Right forelimb (tissue), 1 donor: ENCODE results near the gene CPN2.
A peak's percentile ranks its signal among the peaks of the same experiment; 100 is the strongest.

Experiments used
- DNase-seq: peaks from one replicate; pipeline ENCODE4 v3.0.0-alpha.2; 2018

CPN2 gene

DNA sequence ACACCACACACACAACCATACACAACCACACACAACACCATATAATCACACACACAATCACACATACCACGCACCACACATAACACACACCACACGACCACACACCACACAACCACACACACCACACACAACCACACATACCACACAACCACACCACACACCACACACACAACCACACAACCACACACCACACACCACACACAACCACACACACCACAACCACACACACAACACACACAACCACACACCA is 24.2 kb downstream of the CPN2 start:
- DNase-seq: no peak

DNA sequence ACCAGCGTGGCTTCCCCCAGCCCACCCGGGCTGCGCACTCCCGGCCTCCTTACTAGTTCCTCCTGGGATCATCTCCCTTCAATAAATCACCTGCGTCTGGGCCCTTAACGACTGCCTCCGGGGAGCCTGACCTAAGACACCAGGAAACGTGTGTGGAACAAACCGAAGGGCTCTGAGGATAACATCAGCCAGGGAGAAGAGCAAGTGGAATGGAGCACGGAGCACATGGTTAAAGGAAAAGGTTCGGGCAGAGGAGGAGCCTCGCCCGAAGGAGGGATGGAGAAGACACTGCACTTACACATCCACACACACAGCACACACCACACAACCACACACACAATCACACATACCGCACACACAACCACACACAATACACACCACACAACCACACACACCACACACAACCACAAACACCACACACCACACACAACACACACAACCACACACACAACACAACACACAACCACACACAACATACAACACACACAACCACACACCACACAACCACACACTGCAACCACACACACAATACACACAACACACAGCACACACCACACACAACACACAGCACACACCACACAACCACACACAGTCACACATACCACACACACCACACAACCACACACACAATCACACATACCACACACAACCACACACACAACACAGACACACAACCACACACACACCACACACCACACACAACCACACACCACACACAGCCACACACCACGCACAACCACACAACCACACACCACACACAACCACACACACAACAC is 24.7 kb downstream of the CPN2 start:
- no peak for DNase-seq

DNA sequence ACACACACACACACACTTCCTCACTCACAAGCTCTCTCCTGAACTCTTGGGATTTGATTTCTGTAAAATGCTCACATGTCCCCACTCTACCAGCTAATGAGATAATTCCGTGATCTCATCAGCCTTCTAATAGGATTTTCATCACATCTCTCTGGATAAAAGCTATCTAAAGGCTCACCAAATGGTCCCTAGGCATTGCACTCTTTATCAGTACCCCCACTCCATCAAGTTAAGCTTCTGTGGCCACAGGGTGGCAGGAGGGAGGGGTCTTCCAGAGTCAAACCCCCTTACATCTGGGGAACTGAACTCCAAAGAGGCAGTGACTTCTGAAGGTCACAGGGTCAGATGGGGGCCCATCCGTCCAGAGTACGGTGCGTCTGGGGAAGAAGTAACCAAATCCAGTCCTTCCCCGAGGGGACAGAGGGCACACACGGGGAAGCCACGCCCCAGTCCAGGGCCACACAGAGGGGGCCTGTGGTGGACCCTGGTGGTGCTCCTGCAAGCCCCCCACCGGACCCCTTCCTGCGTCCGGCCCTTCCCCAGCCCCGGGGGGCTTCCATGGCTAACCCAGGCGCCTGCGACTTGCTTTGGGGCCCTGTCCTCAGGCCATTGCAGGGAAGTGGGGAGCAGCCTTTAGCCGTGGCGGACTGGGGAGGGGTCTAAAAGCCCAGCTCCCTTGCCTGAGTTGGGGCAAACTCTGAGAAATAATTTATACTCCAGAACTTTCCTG is 25.5 kb downstream of the CPN2 start:
- DNase-seq: no peak

DNA sequence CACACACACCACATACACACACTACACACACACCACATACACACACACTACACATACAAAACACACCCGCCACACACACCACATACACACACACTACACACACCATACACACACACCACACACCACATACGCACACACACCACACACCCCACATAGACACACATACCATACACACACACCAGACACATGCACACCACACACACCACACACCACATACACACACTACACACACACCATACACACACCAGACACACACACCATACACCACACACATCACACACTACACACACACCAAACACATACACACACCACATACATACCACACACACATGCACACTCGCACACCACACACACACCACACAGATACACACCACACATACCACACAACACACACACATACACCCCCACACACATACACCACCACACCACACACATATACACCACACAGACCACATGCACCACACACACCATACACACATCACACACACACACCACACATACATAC is 26.3 kb downstream of the CPN2 start:
- no peak for DNase-seq

DNA sequence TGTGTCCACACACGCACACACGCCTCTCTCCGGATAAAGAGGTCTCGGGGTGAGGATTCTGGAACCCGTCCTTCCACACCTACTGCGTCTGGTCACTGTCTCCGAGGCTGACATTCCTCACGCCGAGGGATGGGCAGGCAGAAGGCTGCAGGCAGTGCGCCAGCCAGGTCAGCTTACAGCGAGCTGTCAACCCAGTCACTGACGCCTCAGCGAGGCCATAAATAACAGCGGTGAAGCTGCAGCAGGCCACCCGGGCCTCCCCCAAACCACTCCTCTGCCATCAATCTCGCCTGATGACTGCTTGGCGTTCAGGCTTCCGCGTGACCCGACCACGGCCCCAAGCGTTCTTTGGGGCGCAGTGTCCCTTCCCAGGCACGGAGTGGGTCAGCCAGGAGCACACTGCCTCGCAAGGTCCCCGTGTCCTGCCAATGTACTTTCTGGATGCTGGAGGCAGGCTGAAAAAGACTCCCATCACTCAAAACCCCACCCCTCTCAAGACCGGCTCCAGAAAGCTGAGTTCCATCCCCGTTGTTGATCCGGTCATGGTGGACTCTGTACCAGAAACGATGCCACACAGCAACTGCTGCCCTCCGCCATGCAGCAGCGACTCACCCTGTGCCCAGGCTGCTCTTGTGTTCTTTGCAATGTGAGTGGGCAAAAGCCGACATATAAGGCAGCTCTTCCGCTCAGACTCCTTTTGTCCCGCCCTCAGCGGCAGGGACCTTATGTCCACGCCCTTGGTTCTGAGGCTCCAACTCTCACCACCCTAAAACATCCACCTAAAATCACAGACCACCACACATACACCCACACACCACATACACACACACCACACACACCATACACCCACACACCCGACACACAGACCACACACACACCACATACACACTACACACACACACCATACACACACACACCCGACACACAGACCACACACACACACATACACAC is 27.1 kb downstream of the CPN2 start:
- DNase-seq: no peak

DNA sequence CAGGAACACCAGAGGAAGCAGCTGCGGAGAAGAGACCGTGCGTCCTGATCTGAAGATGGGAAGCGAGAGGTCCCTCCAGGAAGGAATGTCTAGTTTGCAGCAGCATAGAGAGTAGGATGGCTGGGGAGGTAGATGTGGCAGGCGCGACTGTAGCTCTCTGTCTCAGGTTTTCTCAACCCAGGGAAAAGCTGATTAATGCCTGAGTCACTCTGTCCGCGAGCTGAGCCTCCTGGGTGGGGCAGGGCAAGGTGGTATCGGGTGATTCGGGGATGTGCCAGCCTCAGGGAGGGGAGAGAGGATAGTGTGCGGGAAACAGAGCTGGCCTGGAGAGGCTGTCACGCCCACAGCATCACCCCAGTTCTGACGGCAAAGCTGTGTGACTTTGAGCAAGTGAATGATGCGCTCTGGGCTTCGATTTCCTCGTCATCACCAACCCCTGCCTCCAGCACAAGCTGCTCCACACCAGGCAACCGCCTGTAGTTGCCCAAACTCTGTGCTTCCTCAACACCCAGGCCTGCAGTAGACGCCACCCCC is 28.4 kb downstream of the CPN2 start:
- DNase-seq: no peak

DNA sequence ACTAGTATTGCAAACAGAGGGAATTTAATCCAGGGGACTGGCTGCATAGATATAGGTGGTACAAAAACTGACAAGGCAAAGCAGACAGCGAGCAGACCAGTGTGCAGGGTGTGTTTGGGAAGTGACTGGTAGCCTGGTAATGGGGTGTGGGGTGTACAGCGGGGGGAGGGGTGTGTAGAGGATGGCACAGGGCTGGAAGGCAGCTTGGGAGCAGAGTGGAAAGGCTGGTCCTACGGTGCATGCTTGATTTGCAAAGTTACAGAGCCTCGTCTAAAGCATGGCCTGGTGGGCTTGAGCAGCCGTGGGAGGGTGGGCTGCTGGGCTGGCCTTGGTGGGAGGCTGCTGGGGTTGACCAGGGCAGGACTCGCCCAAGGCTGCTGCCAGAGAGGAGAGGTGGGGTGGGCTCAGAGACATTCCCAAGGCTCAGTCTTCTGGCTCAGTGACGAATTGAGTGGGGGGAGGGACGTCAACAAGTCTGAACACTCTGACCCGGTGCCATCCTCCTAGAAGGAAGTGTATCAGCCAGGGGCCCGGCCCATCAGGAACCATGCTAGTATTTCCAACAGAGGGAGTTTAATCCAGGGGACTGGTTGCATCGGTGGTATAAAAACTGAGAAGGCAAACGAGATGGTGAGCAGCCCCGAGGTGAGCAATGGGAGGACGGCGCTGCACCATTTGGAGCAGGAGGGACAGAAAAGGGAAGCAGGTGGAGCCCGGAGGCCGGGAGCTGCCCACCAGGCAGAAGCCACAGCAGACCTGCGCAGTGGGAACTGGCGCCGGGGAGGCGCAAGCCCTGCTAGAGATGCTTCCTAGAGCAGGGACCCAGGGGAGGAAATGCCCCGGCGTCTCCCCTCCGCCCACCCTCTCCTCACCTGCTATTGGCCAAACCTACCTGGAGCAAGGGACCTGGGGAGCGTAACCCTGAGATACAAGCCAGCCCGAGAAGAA is 29.2 kb downstream of the CPN2 start:
- DNase-seq: no peak

DNA sequence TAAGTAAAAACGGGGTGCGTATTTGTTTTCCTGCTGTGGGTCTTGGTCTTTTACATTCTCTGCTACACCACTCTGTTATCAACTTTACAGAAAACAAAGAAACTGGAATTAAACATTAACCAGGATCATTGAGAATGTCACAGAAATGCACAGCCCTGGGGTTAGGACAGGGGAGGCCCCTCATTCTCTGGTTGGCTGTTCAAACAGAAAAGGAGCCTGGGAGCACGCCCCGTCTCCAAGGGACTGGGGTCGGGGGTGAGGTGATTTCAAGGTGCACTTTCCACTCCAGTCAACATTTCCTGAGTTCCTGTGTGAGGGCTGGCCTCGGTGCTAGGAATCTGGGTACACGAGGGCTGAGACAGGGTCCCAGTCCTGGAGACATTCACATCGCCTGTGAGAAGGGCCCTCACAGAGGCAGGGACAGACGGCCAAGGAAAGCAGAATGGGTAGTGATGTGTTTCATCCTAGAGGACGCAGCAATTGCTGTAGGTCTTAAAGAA is 30.3 kb downstream of the CPN2 start:
- DNase-seq: no peak

DNA sequence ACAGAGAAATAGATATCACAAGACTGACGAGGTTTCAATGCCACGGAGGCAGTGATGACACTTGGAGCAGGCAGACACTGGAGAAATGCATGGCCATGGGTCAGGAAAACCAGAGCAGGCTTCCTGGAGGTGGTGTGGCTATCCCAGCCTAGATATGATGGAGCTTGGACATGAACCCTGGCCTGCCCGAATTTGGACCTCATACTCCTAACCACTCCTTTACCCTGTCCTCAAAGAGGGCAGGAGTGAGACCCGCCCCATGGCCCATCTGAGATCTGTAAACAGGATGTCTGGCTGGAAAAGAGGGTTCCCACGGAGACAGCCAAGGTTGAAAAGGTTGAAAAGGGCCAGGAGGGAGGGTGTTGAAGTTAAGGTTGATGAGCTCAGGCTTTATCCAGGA is 31.0 kb downstream of the CPN2 start:
- no peak for DNase-seq

DNA sequence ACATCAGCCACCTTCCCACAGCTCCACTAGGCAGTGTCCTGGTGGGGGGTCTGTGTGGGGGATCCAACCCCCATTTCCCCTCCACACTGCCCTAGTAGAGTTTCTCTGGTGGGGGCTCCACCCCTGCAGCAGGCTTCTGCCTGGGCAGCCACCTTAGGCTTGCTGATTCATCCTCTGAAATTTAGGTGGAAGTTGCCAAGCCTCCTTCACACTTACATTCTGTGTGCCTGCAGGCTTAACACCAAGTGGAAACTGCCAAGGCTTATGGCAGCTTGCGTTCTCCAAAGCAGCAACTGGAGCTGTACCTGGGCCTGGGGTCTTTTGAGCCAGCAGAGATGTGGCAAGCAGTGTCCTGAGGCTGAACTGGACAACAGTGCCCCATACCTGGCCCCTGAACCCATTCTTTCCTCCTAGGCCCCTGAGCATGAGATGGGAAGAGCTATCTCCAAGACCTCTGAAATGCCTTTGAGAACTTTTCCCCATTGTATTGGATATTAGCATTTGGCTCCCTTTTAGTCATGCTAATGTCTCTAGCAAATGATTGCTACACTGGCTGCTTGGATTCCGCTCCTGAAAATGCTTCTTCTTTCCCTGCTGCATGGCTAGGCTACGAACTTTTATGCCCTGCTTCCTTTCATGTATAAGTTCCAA is 32.5 kb downstream of the CPN2 start:
- DNase-seq: no peak

DNA sequence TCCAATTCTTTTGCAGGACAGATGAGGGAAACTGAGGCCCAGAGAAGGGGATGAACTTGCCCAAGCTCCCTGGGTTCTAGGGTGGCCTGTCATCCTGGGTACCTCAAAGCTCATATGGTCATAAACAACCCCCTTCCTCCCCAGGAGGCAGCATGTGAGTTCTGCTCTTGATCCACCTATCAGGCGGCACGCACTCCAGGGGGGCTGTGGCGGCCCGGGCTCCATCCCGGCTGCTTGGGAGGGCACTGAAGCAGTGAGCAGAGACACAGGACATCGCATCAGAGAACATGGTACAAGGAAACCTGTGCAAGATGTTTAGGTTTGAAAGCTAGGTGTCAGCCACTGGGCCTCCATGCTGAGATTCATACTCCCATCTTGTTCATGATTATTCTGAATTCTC is 34.2 kb downstream of the CPN2 start:
- no peak for DNase-seq

DNA sequence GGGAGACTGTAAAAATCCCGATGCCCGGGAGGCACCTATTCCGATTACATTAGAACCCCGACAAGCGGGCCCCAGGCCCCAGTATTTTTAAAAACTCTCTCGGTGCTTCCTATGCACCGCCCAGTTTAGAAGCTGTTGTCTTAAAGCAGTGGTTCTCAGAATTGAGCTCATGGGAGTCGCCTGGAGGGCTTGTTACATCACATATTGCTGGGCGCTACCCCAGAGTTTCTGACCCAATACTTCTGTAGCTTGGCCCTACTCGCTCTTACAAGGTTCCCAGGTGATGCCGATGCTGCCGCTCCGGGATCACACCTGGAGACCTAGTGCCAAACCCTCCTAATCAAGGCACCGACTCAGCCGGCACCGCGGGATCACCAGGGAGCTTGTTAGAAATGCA is 35.2 kb downstream of the CPN2 start:
- DNase-seq: no peak

DNA sequence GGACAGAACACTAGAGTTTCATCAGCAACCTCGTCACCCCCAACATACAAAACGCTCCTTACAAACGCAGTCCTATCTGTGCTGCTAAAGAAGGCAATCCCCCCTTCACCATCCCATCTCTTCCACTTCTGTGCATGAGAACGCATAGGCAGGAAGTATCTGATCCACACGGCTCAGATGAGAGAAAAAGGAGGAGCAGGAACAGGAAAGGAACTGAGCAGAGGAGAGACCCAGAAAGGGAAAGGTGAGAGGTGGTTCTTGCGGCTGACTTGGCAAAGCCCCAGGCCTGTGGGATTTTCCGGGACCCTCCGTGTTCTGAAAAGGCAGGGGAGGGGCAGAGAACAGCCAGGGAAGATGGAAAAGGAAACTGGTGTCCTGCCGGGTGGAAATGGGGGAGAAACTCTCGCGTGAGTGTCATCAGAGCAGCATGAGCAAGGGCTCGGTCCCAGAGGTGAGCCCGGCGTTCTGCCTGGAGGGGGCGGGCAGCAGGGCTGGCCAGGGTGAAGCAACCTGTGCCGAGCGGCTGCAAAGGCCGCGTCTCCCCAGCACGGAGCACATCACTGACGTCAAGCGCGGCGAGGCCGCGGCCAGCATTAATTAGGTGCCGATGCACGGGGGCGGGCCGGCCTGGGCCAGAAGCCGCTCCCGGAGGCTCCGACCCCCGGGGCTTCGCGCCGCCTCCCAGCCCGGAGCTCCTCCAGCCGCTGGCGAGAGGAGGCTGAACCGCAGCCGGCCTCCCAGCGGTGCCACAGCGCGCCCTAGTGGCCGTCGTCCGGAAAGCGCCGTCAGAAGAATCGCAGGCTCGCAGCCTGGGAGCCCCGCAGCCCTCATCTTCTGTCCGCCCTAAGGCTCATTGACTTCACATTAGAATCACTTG is 35.8 kb downstream of the CPN2 start:
- DNase-seq: peak; percentile 94

DNA sequence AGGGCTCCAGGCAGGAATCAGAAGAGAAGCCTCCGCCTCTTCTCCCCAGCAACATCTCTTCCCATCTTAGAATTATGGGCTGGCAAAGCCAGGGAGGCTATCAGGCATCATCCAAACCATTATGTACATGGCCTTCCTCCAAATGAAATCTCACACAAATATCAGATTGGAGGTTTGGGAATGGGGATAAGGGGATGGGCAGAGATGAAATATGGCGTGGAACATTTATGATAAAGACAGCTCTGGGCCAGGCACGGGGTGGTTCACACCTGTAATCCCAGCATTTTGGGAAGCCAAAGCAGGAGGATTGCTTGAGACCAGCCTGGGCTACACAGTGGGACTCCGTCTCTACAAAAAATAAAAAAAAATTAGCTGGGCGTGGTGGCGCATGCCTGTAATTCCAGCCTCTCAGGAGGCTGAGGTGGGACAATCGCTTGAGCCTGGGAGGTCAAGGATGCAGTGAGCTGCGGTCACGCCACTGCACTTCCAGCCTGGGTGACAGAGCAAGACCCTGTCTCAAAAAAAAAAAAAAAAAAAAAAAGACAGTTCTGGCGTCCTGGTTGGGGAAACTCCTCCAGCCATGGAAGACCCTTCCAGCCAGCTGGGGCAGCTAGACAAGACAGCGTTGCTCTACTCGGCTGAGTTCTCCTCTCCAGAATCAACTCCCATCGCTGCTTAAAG is 36.6 kb downstream of the CPN2 start:
- no peak for DNase-seq

DNA sequence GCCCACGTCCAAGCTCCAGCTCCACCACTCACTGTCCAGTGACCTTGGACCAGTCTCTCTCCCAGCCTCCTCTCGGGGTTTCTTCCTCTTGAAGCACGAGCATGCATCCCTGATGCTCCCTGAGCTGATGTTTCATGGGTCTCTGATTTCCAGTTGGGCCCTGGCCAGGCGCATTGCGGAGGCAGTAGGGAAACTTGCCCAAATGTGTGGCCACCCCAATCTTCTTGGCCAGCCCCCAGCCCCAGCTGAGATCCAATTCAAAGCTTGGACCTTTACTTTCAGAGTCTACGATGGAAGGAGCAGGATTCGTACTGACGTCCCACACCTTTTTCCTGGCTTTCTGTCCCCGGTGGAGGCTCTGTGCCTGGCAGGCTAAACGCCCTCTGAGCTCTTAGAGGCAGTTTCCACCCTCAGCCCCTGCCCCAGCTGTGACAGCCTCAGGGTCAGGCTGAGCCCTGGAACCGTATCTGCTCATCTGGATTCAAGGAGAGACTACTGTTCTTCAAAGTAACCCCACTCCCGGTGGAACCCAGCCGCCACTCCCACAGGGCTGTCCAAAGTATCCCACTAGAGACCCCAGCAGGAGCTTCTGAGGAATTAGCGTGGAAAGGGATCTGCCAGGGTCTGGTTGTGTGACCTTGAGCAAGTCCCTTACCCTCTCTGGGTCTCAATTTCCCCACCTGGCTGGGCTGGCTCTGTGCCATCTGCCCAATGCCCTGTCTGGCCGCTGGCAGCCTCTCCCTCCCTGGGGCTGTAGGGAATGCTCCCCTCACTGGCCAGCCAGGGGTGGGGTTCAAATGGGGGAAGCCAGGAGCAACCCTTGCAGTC is 37.4 kb downstream of the CPN2 start:
- peak; percentile 78 for DNase-seq

DNA sequence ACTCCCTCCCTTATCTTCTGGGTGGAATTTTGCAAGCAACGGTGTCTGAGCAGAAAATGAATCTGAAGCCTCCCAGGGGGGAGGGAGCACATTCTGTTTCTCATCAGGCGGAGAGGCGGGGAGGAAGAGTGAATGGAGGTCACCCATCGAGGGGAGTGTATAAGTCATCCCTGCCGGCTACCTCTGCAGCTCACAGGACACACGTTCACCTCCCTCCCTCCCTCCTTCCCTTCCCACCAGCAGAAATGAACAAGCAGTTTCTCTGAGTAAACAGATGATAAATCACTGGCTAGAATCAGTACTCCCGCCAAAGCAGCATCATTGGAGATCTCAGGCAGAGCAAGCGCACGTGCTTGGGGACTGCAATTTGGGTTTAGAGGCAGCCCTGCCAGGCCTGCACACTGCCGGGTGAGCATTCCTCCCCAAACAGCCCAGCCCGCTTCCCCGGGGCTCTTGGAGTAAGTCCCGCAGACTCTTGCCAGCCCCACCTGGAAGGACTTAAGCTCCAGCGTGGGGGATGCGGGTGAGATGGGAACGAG is 38.3 kb downstream of the CPN2 start:
- DNase-seq: peak; percentile 88

DNA sequence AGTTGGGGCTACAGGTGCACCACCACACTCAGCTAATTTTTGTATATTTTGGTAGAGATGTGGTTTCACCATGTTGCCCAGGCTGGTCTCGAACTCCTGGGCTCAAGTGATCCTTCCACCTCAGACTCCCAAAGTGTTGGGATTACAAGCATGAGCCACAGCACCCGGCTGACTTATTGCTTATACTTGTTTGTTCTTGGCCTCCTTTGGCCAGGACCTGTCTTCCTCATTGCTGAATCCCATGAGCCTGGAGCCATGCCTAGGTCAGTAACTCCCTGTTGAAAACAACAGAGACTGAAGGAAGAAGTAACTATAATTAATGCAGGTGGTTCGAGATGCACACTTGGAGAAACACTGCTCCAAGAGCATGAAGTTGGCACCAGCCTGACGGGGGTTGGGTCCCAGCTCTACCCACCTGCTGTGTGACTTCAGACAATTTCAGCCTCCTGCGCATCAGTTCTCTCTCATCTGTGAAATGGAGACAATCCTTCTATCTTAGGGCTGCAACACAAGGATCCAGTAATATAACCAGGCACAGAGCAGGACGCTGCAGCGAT is 38.9 kb downstream of the CPN2 start:
- DNase-seq: no peak

DNA sequence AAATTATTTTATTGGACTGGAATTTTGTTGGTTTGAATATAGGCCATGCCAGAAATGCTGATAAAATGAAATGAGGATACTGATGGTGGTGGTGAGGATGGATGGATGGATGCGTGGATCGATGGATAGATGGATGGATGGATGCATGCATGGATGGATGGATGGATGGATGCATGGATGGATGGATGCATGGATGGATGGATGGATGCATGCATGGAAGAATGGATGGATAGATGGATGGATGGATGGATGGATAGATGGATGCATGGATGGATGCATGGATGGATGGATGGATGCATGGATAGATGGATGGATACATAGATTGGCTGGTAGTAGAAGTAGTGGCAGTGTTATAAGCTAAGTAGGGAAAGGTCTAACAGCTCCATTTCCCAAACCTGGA is 40.1 kb downstream of the CPN2 start:
- peak; percentile 23 for DNase-seq
